ENCODE results near the gene ZBED3.

DNA sequence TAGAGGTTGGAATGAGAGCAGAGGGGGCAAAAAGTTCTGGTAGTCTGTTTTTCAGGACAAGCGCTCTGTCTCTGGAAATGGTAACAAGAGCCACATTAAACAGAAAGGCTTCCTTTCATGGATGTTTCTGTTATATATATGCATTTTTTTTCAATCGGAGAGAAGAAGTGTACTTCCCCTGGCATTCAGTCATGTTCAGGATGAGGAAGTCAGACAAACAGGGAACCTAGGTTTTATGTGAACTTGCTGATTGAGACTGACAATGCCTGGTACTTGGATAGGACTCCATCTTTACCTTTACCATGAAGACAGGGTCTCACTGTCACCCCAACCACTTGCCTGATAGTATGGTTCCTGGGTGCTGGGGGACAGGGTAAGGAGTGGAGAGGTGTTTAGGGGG is 30.1 kb upstream of the ZBED3 start:
- TF ChIP-seq BHLHE40 (IDR thresholded peaks at IDR 0.05; ENCODE audit: borderline replicate concordance), result no peak
- no peak for TF ChIP-seq CTBP1 (IDR thresholded peaks at IDR 0.05; ENCODE audit: borderline replicate concordance)
- TF ChIP-seq ARNT (IDR thresholded peaks at IDR 0.05), result no peak
- no peak for TF ChIP-seq SP1 (IDR thresholded peaks at IDR 0.05)
- no peak for TF ChIP-seq FOXK2 (IDR thresholded peaks at IDR 0.05)
- TF ChIP-seq, protein P1, sequence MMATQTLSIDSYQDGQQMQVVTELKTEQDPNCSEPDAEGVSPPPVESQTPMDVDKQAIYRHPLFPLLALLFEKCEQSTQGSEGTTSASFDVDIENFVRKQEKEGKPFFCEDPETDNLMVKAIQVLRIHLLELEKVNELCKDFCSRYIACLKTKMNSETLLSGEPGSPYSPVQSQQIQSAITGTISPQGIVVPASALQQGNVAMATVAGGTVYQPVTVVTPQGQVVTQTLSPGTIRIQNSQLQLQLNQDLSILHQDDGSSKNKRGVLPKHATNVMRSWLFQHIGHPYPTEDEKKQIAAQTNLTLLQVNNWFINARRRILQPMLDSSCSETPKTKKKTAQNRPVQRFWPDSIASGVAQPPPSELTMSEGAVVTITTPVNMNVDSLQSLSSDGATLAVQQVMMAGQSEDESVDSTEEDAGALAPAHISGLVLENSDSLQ (IDR thresholded peaks at IDR 0.05), result no peak
- TF ChIP-seq FOXA1 (IDR thresholded peaks at IDR 0.05), result no peak
- TF ChIP-seq ELF4 (IDR thresholded peaks at IDR 0.05), result no peak
- TF ChIP-seq LEF1 (IDR thresholded peaks at IDR 0.05; ENCODE audit: borderline replicate concordance), result no peak

All from HEK293T (cell line).